ENCODE measurements around the gene PLPPR1.

Gene PLPPR1

GRCh38 chr9:101050650-101051049 is 22.1 kb downstream of the PLPPR1 start:
- DNase-seq, result no peak

- no peak for DNase-seq
These were observed 26.1 kb downstream of the PLPPR1 start for GRCh38 chr9:101054657-101055056.

GRCh38 chr9:101055516-101055915 is 27.0 kb downstream of the PLPPR1 start:
- DNase-seq, result no peak

- no peak for DNase-seq
These were observed 34.2 kb downstream of the PLPPR1 start for GRCh38 chr9:101062686-101063085.

- DNase-seq, result no peak
These were observed 34.7 kb downstream of the PLPPR1 start for GRCh38 chr9:101063192-101063591.

- no peak for DNase-seq
These were observed 35.7 kb downstream of the PLPPR1 start for GRCh38 chr9:101064206-101064605.

GRCh38 chr9:101065930-101066329 is 37.4 kb downstream of the PLPPR1 start:
- no peak for DNase-seq

GRCh38 chr9:101068696-101069095 is 40.2 kb downstream of the PLPPR1 start:
- DNase-seq, result peak; percentile 37

GRCh38 chr9:101072259-101072658 is 43.7 kb downstream of the PLPPR1 start:
- no peak for DNase-seq

- peak; percentile 14 for DNase-seq
These were observed 44.6 kb downstream of the PLPPR1 start for GRCh38 chr9:101073122-101073521.

GRCh38 chr9:101081641-101082040 is 53.1 kb downstream of the PLPPR1 start:
- no peak for DNase-seq

GRCh38 chr9:101083448-101084202 is 55.1 kb downstream of the PLPPR1 start:
- peak; percentile 25 for DNase-seq

- DNase-seq, result no peak
These were observed 58.9 kb downstream of the PLPPR1 start for GRCh38 chr9:101087426-101087825.

- no peak for DNase-seq
These were observed 64.4 kb downstream of the PLPPR1 start for GRCh38 chr9:101092922-101093321.

GRCh38 chr9:101093620-101094019 is 65.1 kb downstream of the PLPPR1 start:
- DNase-seq, result no peak

- no peak for DNase-seq
These were observed 66.2 kb downstream of the PLPPR1 start for GRCh38 chr9:101094686-101095085.

- DNase-seq, result no peak
These were observed 68.7 kb downstream of the PLPPR1 start for GRCh38 chr9:101097210-101097609.

- no peak for DNase-seq
These were observed 69.9 kb downstream of the PLPPR1 start for GRCh38 chr9:101098392-101098791.

- no peak for DNase-seq
These were observed 85.8 kb downstream of the PLPPR1 start for GRCh38 chr9:101114317-101114716.

- DNase-seq, result no peak
These were observed 86.6 kb downstream of the PLPPR1 start for GRCh38 chr9:101115102-101115501.

- no peak for DNase-seq
These were observed 88.6 kb downstream of the PLPPR1 start for GRCh38 chr9:101117161-101117560.

GRCh38 chr9:101119206-101119819 is 90.8 kb downstream of the PLPPR1 start:
- DNase-seq, result peak; percentile 79

- peak; percentile 10 for DNase-seq
These were observed 93.4 kb downstream of the PLPPR1 start for GRCh38 chr9:101121836-101122399.

- no peak for DNase-seq
These were observed 98.0 kb downstream of the PLPPR1 start for GRCh38 chr9:101126556-101126955.
